Trophoblast cell (in vitro differentiated cells and primary cell): ENCODE data around the gene SFXN5.

Experiments
- DNase-seq, 2 donors: peaks; one replicate each; pipeline ENCODE4 v3.0.0-alpha.2; 2016
- H2AFZ ChIP-seq: 2 replicates; pipeline ENCODE4 v1.6.1; 2013; ENCODE audit warnings: low read length, moderate library complexity, mild to moderate bottlenecking; ENCODE audit not compliant: insufficient read depth, poor library complexity
- H2AK5ac ChIP-seq: 2 replicates; pipeline ENCODE4 v1.6.1; 2013; ENCODE audit warnings: mild to moderate bottlenecking, low read length
- H2BK120ac ChIP-seq: 2 replicates; pipeline ENCODE4 v1.6.1; 2013; ENCODE audit warnings: low read length, mild to moderate bottlenecking, moderate library complexity; ENCODE audit not compliant: insufficient read depth, poor library complexity
- H2BK12ac ChIP-seq: 2 replicates; pipeline ENCODE4 v1.6.1; 2013; ENCODE audit warnings: mild to moderate bottlenecking, low read length, moderate library complexity
- H2BK5ac ChIP-seq: 2 replicates; pipeline ENCODE4 v1.6.1; 2013; ENCODE audit warnings: low read length, low read depth, moderate library complexity, mild to moderate bottlenecking; ENCODE audit not compliant: poor library complexity
- H3K14ac ChIP-seq: 2 replicates; pipeline ENCODE4 v1.6.1; 2013; ENCODE audit warnings: mild to moderate bottlenecking, low read length
- H3K18ac ChIP-seq: 2 replicates; pipeline ENCODE4 v1.6.1; 2013; ENCODE audit warnings: mild to moderate bottlenecking, low read length
- H3K23ac ChIP-seq: 2 replicates; pipeline ENCODE4 v1.6.1; 2013; ENCODE audit warnings: low read length
- H3K27ac ChIP-seq: 2 replicates; pipeline ENCODE4 v1.5.1; 2013; ENCODE audit warnings: low read depth, mild to moderate bottlenecking, inconsistent platforms, low read length, moderate library complexity
- H3K27me3 ChIP-seq: 2 replicates; pipeline ENCODE4 v1.6.1; 2013; ENCODE audit warnings: inconsistent platforms, mild to moderate bottlenecking, low read length, moderate library complexity; ENCODE audit not compliant: insufficient read depth
- H3K36me3 ChIP-seq, 2 experiments: 1 replicate in 1 of 2; 2 replicates in 1 of 2; pipeline ENCODE4 v1.6.1; 2013; ENCODE audit warnings: low read length in 2 of 2, mild to moderate bottlenecking in 2 of 2, moderate library complexity in 1 of 2; ENCODE audit not compliant: insufficient read depth in 2 of 2, control insufficient read depth in 1 of 2
- H3K4ac ChIP-seq: 2 replicates; pipeline ENCODE4 v1.6.1; 2013; ENCODE audit warnings: low read depth, mild to moderate bottlenecking, low read length, moderate library complexity
- H3K4me1 ChIP-seq, 2 experiments: 1 replicate in 1 of 2; 2 replicates in 1 of 2; pipeline ENCODE4 v1.6.1; 2013; ENCODE audit warnings: low read length in 2 of 2, mild to moderate bottlenecking in 2 of 2, moderate library complexity in 1 of 2; ENCODE audit not compliant: insufficient read depth in 2 of 2, control insufficient read depth in 1 of 2
- H3K4me2 ChIP-seq: 2 replicates; pipeline ENCODE4 v1.6.1; 2013; ENCODE audit warnings: inconsistent platforms, mild to moderate bottlenecking, low read length, moderate library complexity
- H3K4me3 ChIP-seq: 2 replicates; pipeline ENCODE4 v1.5.1; 2013; ENCODE audit warnings: mild to moderate bottlenecking, low read depth, low read length, inconsistent platforms
- H3K79me1 ChIP-seq: one replicate; pipeline ENCODE4 v1.6.1; 2013; ENCODE audit warnings: low read length
- H3K79me2 ChIP-seq: 2 replicates; pipeline ENCODE4 v1.6.1; 2013; ENCODE audit warnings: low read length, mild to moderate bottlenecking; ENCODE audit not compliant: control insufficient read depth, insufficient read depth, poor library complexity
- H3K9ac ChIP-seq: 2 replicates; pipeline ENCODE4 v1.6.1; 2013; ENCODE audit warnings: mild to moderate bottlenecking, low read length
- H3K9me3 ChIP-seq: 2 replicates; pipeline ENCODE4 v1.6.1; 2013; ENCODE audit warnings: low read depth, mild to moderate bottlenecking, control low read depth, inconsistent platforms, low read length; ENCODE audit not compliant: insufficient read depth
- H4K12ac ChIP-seq: 2 replicates; pipeline ENCODE4 v1.6.1; 2013; ENCODE audit warnings: low read depth, mild to moderate bottlenecking, low read length, moderate library complexity
- H4K8ac ChIP-seq: 2 replicates; pipeline ENCODE4 v1.6.1; 2013; ENCODE audit warnings: low read depth, mild to moderate bottlenecking, low read length, moderate library complexity
- H4K91ac ChIP-seq: one replicate; pipeline ENCODE4 v1.6.1; 2013; ENCODE audit warnings: low read depth, mild to moderate bottlenecking, low read length, moderate library complexity
- WGBS: extraction: QIAGEN DNeasy Blood & Tissue Kit; methylation state at CpG from one replicate; pipeline ENCODE4 v1.1.7; 2013; ENCODE audit warnings: missing lambda C conversion rate; ENCODE audit not compliant: insufficient read length, insufficient coverage; ENCODE audit errors: extremely low coverage; 5-methylcytosine and 5-hydroxymethylcytosine counted together

SFXN5 gene

DNA sequence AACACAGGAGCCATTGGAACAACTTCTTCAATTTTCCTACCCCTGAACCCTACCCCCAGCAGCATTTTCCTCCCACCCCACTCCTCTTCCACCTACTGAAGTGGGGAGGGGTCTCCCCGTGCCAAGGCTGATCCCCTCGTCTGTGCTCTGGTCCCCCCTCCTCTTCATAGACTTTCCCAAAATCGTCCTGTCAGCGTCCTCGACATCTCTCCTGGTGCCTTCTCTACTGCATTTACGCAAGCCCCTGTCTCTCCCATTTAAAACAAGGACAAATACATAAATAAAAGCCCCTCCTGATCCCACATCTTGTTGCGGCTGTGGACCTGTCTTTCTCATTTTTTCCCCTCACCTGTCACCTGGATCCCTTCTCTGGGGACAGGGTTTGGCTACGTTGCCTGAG lies 112.0 kb downstream of the SFXN5 start:
- Histone ChIP-seq H3K27ac (no peak overlapping the region), H3K18ac (no peak overlapping the region), H3K79me1 (peaks cover 11% of the 10 kb centered on the region), H3K4me2 (no peak overlapping the region), H3K4me3 (no peak overlapping the region), H3K79me2 (peaks cover 3% of the 10 kb centered on the region), H2BK12ac (no peak overlapping the region), H3K23ac (no peak overlapping the region), H3K9me3 (peaks cover 3% of the 10 kb centered on the region), H3K9ac (no peak overlapping the region), H3K36me3 (no peaks in the 10 kb centered on the region), H3K14ac (no peak overlapping the region), H2BK5ac (no peak overlapping the region), H3K4ac (no peak overlapping the region), H2BK120ac (no peak overlapping the region), H2AFZ (no peak overlapping the region), H4K91ac (no peak overlapping the region), H3K27me3 (no peaks in the 10 kb centered on the region), H4K8ac (no peak overlapping the region), H2AK5ac (no peak overlapping the region), H4K12ac (no peak overlapping the region), H3K4me1 (peaks cover 29% of the 10 kb centered on the region in 2 experiments)
- WGBS, result no CpG with 5 or more reads among the region's 8 CpGs
- DNase-seq, result no peak

DNA sequence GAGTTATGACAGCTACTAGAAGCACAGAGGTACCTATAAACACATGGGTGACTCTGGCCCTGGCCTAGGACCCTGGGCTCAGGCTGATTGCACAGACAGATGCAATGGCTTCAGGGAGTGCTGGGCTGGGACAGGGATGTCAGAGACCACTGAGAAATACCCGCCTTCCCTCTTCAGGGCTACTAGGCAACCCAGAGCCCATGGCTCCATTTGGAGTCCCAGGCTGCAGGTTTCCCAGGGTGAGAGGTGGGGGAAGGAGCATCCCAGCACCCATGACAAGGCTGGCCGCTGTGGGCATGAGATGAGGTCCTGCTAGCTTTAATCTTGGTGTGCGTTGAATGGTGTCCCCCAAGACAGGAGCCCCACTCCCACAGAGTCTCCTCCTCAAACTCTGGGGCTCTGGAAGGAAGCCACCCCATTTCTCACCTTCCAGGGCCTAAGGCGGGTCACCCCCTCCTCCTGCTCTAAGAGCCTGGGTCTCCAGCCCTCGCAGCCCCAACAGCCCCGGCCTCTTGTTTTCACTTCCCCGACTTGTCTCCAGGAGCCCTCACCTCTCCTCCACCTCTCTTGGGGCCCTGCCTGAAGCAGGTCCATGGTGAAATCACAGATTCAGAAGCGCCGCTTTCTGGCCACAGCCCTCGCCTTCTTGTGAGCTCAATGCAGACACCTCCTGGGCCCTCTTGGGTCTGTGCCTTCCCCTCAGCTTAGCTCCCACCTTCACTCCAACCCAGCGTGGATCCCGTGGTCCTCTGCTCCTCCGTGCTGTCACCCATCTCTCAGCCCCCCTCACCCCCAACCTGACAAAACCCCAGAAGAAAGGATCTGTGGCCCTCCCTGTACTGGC lies 112.7 kb downstream of the SFXN5 start:
- no peak overlapping the region for H3K4me3 ChIP-seq
- H2BK12ac ChIP-seq, result no peak overlapping the region
- no peak overlapping the region for H2AK5ac ChIP-seq
- H3K27ac ChIP-seq, result no peak overlapping the region
- no peak overlapping the region for H2BK120ac ChIP-seq
- peaks cover 3% of the 10 kb centered on the region for H3K79me2 ChIP-seq
- H3K9me3 ChIP-seq, result peaks cover 3% of the 10 kb centered on the region
- H3K9ac ChIP-seq, result no peak overlapping the region
- H2BK5ac ChIP-seq, result no peak overlapping the region
- no peak overlapping the region for H4K12ac ChIP-seq
- no peaks in the 10 kb centered on the region for H3K36me3 ChIP-seq
- no peak overlapping the region for H3K23ac ChIP-seq
- WGBS, result no CpG with 5 or more reads among the region's 13 CpGs
- peaks cover 28 to 35% of the 10 kb centered on the region in 2 experiments for H3K4me1 ChIP-seq
- no peak overlapping the region for H2AFZ ChIP-seq
- no peak overlapping the region for H4K8ac ChIP-seq
- no peak overlapping the region for H3K4me2 ChIP-seq
- H3K14ac ChIP-seq, result no peak overlapping the region
- H3K18ac ChIP-seq, result no peak overlapping the region
- DNase-seq, result no peak
- no peak overlapping the region for H3K4ac ChIP-seq
- H4K91ac ChIP-seq, result no peak overlapping the region
- H3K79me1 ChIP-seq, result peaks cover 11% of the 10 kb centered on the region
- H3K27me3 ChIP-seq, result no peaks in the 10 kb centered on the region

DNA sequence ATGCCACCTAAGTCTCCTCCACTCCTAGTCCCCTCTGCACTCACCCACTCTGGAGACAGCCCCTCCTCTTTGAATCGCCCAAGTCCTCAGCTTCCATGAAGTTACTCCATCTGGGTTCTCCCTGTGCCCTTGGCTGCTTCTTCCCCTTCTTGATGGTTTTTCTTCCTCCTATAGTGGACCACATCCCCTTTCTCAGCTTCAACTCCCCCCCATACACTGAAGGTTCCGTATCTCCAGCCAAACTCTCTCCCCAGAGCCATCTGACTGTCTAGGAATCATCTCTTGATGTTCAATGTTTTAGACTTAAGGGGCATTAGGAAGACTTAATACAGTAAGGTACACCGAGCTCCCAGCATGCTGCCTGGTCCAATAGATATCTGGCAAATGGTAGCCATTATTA lies 114.6 kb downstream of the SFXN5 start:
- no peak overlapping the region for H3K4me2 ChIP-seq
- no peaks in the 10 kb centered on the region for H3K79me2 ChIP-seq
- H4K91ac ChIP-seq, result no peak overlapping the region
- WGBS, result no CpG with 5 or more reads among the region's 3 CpGs
- H3K18ac ChIP-seq, result no peak overlapping the region
- H3K9ac ChIP-seq, result no peak overlapping the region
- no peak overlapping the region for H2BK5ac ChIP-seq
- H4K8ac ChIP-seq, result no peak overlapping the region
- no peaks in the 10 kb centered on the region for H3K36me3 ChIP-seq
- no peak overlapping the region for H2BK12ac ChIP-seq
- H3K27ac ChIP-seq, result no peak overlapping the region
- no peaks in the 10 kb centered on the region for H3K27me3 ChIP-seq
- H3K4me3 ChIP-seq, result no peak overlapping the region
- H3K9me3 ChIP-seq, result peaks cover 3% of the 10 kb centered on the region
- no peak overlapping the region for H4K12ac ChIP-seq
- DNase-seq, result no peak
- no peak overlapping the region for H2AK5ac ChIP-seq
- no peak overlapping the region for H3K14ac ChIP-seq
- peaks cover 11 to 18% of the 10 kb centered on the region in 2 experiments for H3K4me1 ChIP-seq
- H3K79me1 ChIP-seq, result peaks cover 3% of the 10 kb centered on the region
- H2BK120ac ChIP-seq, result no peak overlapping the region
- H2AFZ ChIP-seq, result no peak overlapping the region
- no peak overlapping the region for H3K23ac ChIP-seq
- H3K4ac ChIP-seq, result no peak overlapping the region

DNA sequence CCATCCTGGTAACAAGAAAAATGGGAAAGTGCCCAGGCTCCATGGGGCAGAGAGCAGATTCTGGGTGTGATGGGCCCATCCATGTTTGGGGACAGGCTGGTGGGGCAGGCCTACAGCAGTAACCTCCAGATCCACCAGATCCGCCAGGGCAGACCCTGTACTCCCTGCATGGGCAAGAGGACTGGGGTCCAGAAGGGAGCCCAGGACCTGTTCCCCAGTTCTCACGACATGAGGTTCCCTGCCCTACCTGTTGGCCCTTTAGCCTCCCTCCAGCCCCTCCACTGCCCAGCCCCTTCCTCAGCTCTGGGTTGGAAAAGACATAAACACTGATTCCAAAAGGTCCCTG lies 115.5 kb downstream of the SFXN5 start:
- H3K36me3 ChIP-seq, result no peaks in the 10 kb centered on the region
- H3K4me2 ChIP-seq, result no peak overlapping the region
- H3K27me3 ChIP-seq, result no peaks in the 10 kb centered on the region
- no peak for DNase-seq
- no peak overlapping the region for H3K27ac ChIP-seq
- no peak overlapping the region for H2AK5ac ChIP-seq
- no peak overlapping the region for H2BK12ac ChIP-seq
- no peak overlapping the region for H4K91ac ChIP-seq
- no peak overlapping the region for H2BK120ac ChIP-seq
- no peak overlapping the region for H2BK5ac ChIP-seq
- H3K4me1 ChIP-seq, result peaks cover 9 to 16% of the 10 kb centered on the region in 2 experiments
- no peak overlapping the region for H3K4me3 ChIP-seq
- H3K23ac ChIP-seq, result no peak overlapping the region
- no peaks in the 10 kb centered on the region for H3K79me2 ChIP-seq
- peaks cover 3% of the 10 kb centered on the region for H3K9me3 ChIP-seq
- no peak overlapping the region for H4K12ac ChIP-seq
- peaks cover under 1% of the 10 kb centered on the region for H3K79me1 ChIP-seq
- H3K4ac ChIP-seq, result no peak overlapping the region
- WGBS, result no CpG with 5 or more reads among the region's 2 CpGs
- no peak overlapping the region for H4K8ac ChIP-seq
- H2AFZ ChIP-seq, result no peak overlapping the region
- H3K18ac ChIP-seq, result no peak overlapping the region
- H3K14ac ChIP-seq, result no peak overlapping the region
- H3K9ac ChIP-seq, result no peak overlapping the region
